H1 (cell line): ENCODE data around the gene KLHL2. TPM values are rescaled to one million over a fixed set of nuclear protein-coding genes. Genes with fewer than 3 reads are reported as not detected.
A peak's percentile ranks its signal among the peaks of the same experiment; 100 is the strongest.
"Not testable (repeated sequence)": the region's sequence is repeated elsewhere in the genome, so short reads cannot be mapped to it uniquely, and the experiment has no call there.

Experiments used
- CTCF ChIA-PET: fragments of 300-600 bp; sonication (Branson Sonifier 250); formaldehyde crosslinking; loops from one replicate; lab custom pipeline; 2021; ENCODE audit not compliant: partially characterized antibody; lab: Charles Lee
- POLR2A ChIA-PET: fragments of 300-600 bp; sonication (Branson Sonifier 250); formaldehyde crosslinking; loops from one replicate; lab custom pipeline; 2021; ENCODE audit warnings: inconsistent platforms; ENCODE audit not compliant: partially characterized antibody; lab: Charles Lee
- DNase-seq, 2 experiments: peaks; one replicate each; pipeline versions ENCODE4 v3.0.0 to v3.0.0-alpha.2; 2010 to 2022; ENCODE audit warnings: low spot score in 2 of 2, low read depth in 1 of 2, mixed read lengths in 1 of 2
- FAIRE-seq: peaks from 2 replicates; lab custom pipeline; 2011; peaks lifted over from hg19 to GRCh38; lab: Jason Lieb, UNC
- H2AFZ ChIP-seq: 2 replicates; pipeline ENCODE4 v1.8.1; 2012; ENCODE audit warnings: low read length, inconsistent platforms
- H2AK5ac ChIP-seq: 2 replicates; pipeline ENCODE4 v1.6.1; 2013; ENCODE audit warnings: low read depth, low read length
- H2BK120ac ChIP-seq: replicated peaks from 2 replicates; pipeline ENCODE3; 2013; ENCODE audit warnings: low read depth, low read length, inconsistent platforms
- H2BK12ac ChIP-seq: 2 replicates; pipeline ENCODE4 v1.6.1; 2013; ENCODE audit warnings: low read depth, low read length
- H2BK15ac ChIP-seq: 2 replicates; pipeline ENCODE4 v1.6.1; 2013; ENCODE audit warnings: low read length
- H2BK20ac ChIP-seq: 2 replicates; pipeline ENCODE4 v1.6.1; 2013; ENCODE audit warnings: low read length
- H2BK5ac ChIP-seq: 2 replicates; pipeline ENCODE4 v1.6.1; 2013; ENCODE audit warnings: low read depth, low read length
- H3K14ac ChIP-seq: 2 replicates; pipeline ENCODE4 v1.6.1; 2013; ENCODE audit warnings: inconsistent platforms; ENCODE audit not compliant: insufficient read length
- H3K18ac ChIP-seq: 2 replicates; pipeline ENCODE4 v1.6.1; 2013; ENCODE audit warnings: low read length; ENCODE audit errors: extremely low read depth
- H3K23ac ChIP-seq: 2 replicates; pipeline ENCODE4 v1.6.1; 2013; ENCODE audit warnings: inconsistent platforms; ENCODE audit not compliant: insufficient read length
- H3K23me2 ChIP-seq: 2 replicates; pipeline ENCODE4 v1.6.1; 2013; ENCODE audit warnings: low read depth, low read length
- H3K27ac ChIP-seq: 2 replicates; pipeline ENCODE4 v1.6.1; 2011; ENCODE audit warnings: low read depth, low read length, inconsistent platforms
- H3K27me3 ChIP-seq, 4 experiments: replicated peaks in 1 of 4; 1 replicate in 1 of 4; 2 replicates in 3 of 4; pipeline versions ENCODE4 v1.6.1 to v1.8.1; 2011 to 2013; ENCODE audit warnings: low read length in 3 of 4, mild to moderate bottlenecking in 3 of 4, inconsistent platforms in 2 of 4, mixed read lengths in 2 of 4, moderate library complexity in 1 of 4; ENCODE audit not compliant: control insufficient read depth in 3 of 4, insufficient read depth in 3 of 4; ENCODE audit errors: extremely low read depth in 1 of 4
- H3K36me3 ChIP-seq, 4 experiments: 2 replicates each; pipeline versions ENCODE4 v1.6.1 to v1.8.1; 2011 to 2013; ENCODE audit warnings: mild to moderate bottlenecking in 4 of 4, low read length in 3 of 4, moderate library complexity in 2 of 4, control low read depth in 1 of 4, inconsistent platforms in 1 of 4; ENCODE audit not compliant: insufficient read depth in 4 of 4, control insufficient read depth in 2 of 4
- H3K4ac ChIP-seq: replicated peaks from 2 replicates; pipeline ENCODE3; 2013; ENCODE audit warnings: low read length, low read depth, mixed read lengths, inconsistent platforms; ENCODE audit not compliant: insufficient read length
- H3K4me1 ChIP-seq, 4 experiments: replicated peaks in 1 of 4; 1 replicate in 1 of 4; 2 replicates in 3 of 4; pipeline versions ENCODE4 v1.6.1 to v1.8.1; 2011 to 2013; ENCODE audit warnings: low read length in 3 of 4, inconsistent platforms in 2 of 4, mixed read lengths in 1 of 4; ENCODE audit not compliant: insufficient read depth in 4 of 4, control insufficient read depth in 3 of 4
- H3K4me2 ChIP-seq, 2 experiments: 2 replicates each; pipeline versions ENCODE4 v1.6.1 to v1.8.1; 2011 to 2013; ENCODE audit warnings: low read depth in 2 of 2, low read length in 2 of 2, control low read depth in 1 of 2, inconsistent platforms in 1 of 2, mild to moderate bottlenecking in 1 of 2; ENCODE audit not compliant: insufficient read depth in 1 of 2
- H3K4me3 ChIP-seq, 4 experiments: fragments of 200-600, 300-600 bp in 1 of 4; sonication (generic), shearing (Covaris generic), sonication (Bioruptor Twin) in 1 of 4; 2 replicates each; pipeline versions ENCODE4 v1.5.1 to v1.8.1; 2011 to 2016; ENCODE audit warnings: low read length in 4 of 4, low read depth in 3 of 4, control low read depth in 2 of 4, inconsistent platforms in 2 of 4, mild to moderate bottlenecking in 2 of 4, mixed read lengths in 1 of 4, moderate library complexity in 1 of 4; ENCODE audit not compliant: insufficient read depth in 2 of 4; ENCODE audit errors: extremely low read depth in 1 of 4
- H3K56ac ChIP-seq: replicated peaks from 2 replicates; pipeline ENCODE3; 2013; ENCODE audit warnings: low read depth, mild to moderate bottlenecking, mixed read lengths, low read length, inconsistent platforms; ENCODE audit not compliant: insufficient read length
- H3K79me1 ChIP-seq: 2 replicates; pipeline ENCODE4 v1.6.1; 2013; ENCODE audit warnings: low read depth, low read length, control low read depth
- H3K79me2 ChIP-seq, 2 experiments: 2 replicates each; pipeline versions ENCODE4 v1.6.1 to v1.8.1; 2012 to 2013; ENCODE audit warnings: low read length in 2 of 2, mild to moderate bottlenecking in 2 of 2, inconsistent platforms in 1 of 2; ENCODE audit not compliant: insufficient read depth in 2 of 2, control insufficient read depth in 1 of 2
- H3K9ac ChIP-seq, 4 experiments: replicated peaks in 1 of 4; 1 replicate in 1 of 4; 2 replicates in 3 of 4; pipeline versions ENCODE4 v1.6.1 to v1.8.1; 2011 to 2013; ENCODE audit warnings: low read depth in 3 of 4, low read length in 3 of 4, control low read depth in 2 of 4, mild to moderate bottlenecking in 2 of 4, moderate library complexity in 2 of 4, inconsistent platforms in 1 of 4; ENCODE audit errors: extremely low read depth in 1 of 4
- H3K9me3 ChIP-seq, 2 experiments: 2 replicates each; pipeline versions ENCODE4 v1.6.1 to v1.8.1; 2012 to 2013; ENCODE audit warnings: mild to moderate bottlenecking in 2 of 2, moderate library complexity in 2 of 2, control low read depth in 1 of 2, inconsistent platforms in 1 of 2, low read depth in 1 of 2, low read length in 1 of 2, mixed read lengths in 1 of 2; ENCODE audit not compliant: insufficient read depth in 2 of 2
- H4K20me1 ChIP-seq, 2 experiments: replicated peaks in 1 of 2; 2 replicates each; pipeline versions ENCODE3 to v1.8.1; 2011 to 2013; ENCODE audit warnings: inconsistent platforms in 2 of 2, low read length in 2 of 2, mild to moderate bottlenecking in 1 of 2; ENCODE audit not compliant: insufficient read depth in 2 of 2, control insufficient read depth in 1 of 2
- H4K5ac ChIP-seq: 2 replicates; pipeline ENCODE4 v1.6.1; 2013; ENCODE audit warnings: low read length, low read depth, mixed read lengths, inconsistent platforms; ENCODE audit not compliant: insufficient read length
- H4K8ac ChIP-seq: 2 replicates; pipeline ENCODE4 v1.8.0; 2013; ENCODE audit warnings: mild to moderate bottlenecking, moderate library complexity, low read length, inconsistent platforms; ENCODE audit not compliant: insufficient read depth; ENCODE audit errors: extremely low read depth
- H4K91ac ChIP-seq: replicated peaks from 2 replicates; pipeline ENCODE3; 2013; ENCODE audit warnings: low read length, mixed read lengths, inconsistent platforms; ENCODE audit not compliant: insufficient read length
- WGBS, 2 experiments: shearing (Covaris generic) in 1 of 2; methylation state at CpG; one replicate each; pipeline versions ENCODE4 v1.1.6 to v1.1.7; 2013 to 2015; ENCODE audit warnings: low lambda C conversion rate in 2 of 2, mixed read lengths in 2 of 2, inconsistent platforms in 1 of 2, low coverage in 1 of 2, missing lambda C conversion rate in 1 of 2; ENCODE audit not compliant: insufficient replicate concordance in 2 of 2, insufficient coverage in 1 of 2, insufficient read length in 1 of 2; ENCODE audit errors: extremely low coverage in 1 of 2, missing lambda C conversion rate in 1 of 2; 5-methylcytosine and 5-hydroxymethylcytosine counted together
- polyA plus RNA-seq, 7 experiments: library from polyadenylated mRNA; depleted of rRNA in 3 of 7; stranded (reverse) in 5 of 7; unstranded in 2 of 7; fragments of >200 nt in 5 of 7; fragments of 200-250 nt in 2 of 7; gene quantifications; 1 replicate in 5 of 7; 2 replicates in 1 of 7; 4 replicates in 1 of 7; pipeline versions ENCODE4 v1.2.1 to v1.2.3, GENCODE V29; 2011 to 2013; ENCODE audit warnings: missing spikeins in 2 of 7, mixed read lengths in 2 of 7
- total RNA-seq: library from RNA; stranded (reverse); fragmentation: NEBNext Ultra II Directional; extraction: Animal tissue kit (Norgen Biotek cat#: 25700); gene quantifications from 2 replicates; pipeline ENCODE4 v1.2.1, GENCODE V29; 2021

KLHL2 gene
- total and polyA plus RNA-seq, 2 of the 8 experiments (the other 6 are each of a cell fraction or from before 2014, with no cell fraction given) = 5.2 to 12.0 TPM

GRCh38 chr4:165184998-165185397 lies 22.4 kb upstream of the KLHL2 start:
- H2BK15ac ChIP-seq, H2BK5ac ChIP-seq, H3K4me3 ChIP-seq, H2AK5ac ChIP-seq, H3K18ac ChIP-seq, H3K23ac ChIP-seq, H3K4me1 ChIP-seq, H3K27ac ChIP-seq, H2BK120ac ChIP-seq, H3K79me2 ChIP-seq, H3K36me3 ChIP-seq, H3K23me2 ChIP-seq, H2BK20ac ChIP-seq, H3K4me2 ChIP-seq, H2BK12ac ChIP-seq, H3K14ac ChIP-seq, FAIRE-seq, H3K4ac ChIP-seq, H4K5ac ChIP-seq, H4K91ac ChIP-seq, H3K9me3 ChIP-seq, H3K27me3 ChIP-seq, POLR2A ChIA-PET, DNase-seq, H4K20me1 ChIP-seq, H4K8ac ChIP-seq, H3K56ac ChIP-seq, H3K9ac ChIP-seq, H3K79me1 ChIP-seq: not testable (repeated sequence)
- 95% methylated on average over 10 of the region's 10 CpGs; no CpG with 5 or more reads in 1 of the 2 experiments for WGBS, 2 experiments
- CTCF ChIA-PET = interaction anchor here (0.6 to 0.9 kb wide), 3 partner anchors 19 to 280 kb away, joined by 3 to 4 read pairs (median 3); no protein-coding TSS in a partner anchor
- H2AFZ ChIP-seq = peak overlapping the region; percentile 62; the same call in 1 of the 2 replicates
